ENCODE results near the gene RALGAPA1. TPM values are rescaled to one million over a fixed set of nuclear protein-coding genes. Genes with fewer than 3 reads are reported as not detected.

RALGAPA1 gene
- total and polyA plus RNA-seq, 2 experiments from 2014 or later, result 21.9 to 27.3 TPM

- no peaks in the 10 kb centered on the region for H3K36me3 ChIP-seq (ENCODE audit: insufficient read depth)
- Mint-ChIP-seq H3K4me1 (no peaks in the 10 kb centered on the region), H3K9me3 (no peaks in the 10 kb centered on the region), H3K4me3 (no peak overlapping the region), H3K27ac (no peak overlapping the region), H3K36me3 (ENCODE audit: low read depth) (no peaks in the 10 kb centered on the region; the same call in 1 of the 3 replicates), H3K27me3 (ENCODE audit: insufficient read depth, low read depth, poor library complexity) (peaks cover 3% of the 10 kb centered on the region)
- H3K9me2 ChIP-seq (ENCODE audit: insufficient read depth), result no peaks in the 10 kb centered on the region
- no peak for DNase-seq (ENCODE audit: low spot score)
- H2AFZ ChIP-seq, result no peak overlapping the region
- H3K4me1 ChIP-seq (ENCODE audit: insufficient read depth), result no peaks in the 10 kb centered on the region
- H3K4me3 ChIP-seq, result no peak overlapping the region
- H3F3A ChIP-seq (replicated peaks; ENCODE audit: low read depth), result no peaks in the 10 kb centered on the region
- H3K79me2 ChIP-seq (replicated peaks; ENCODE audit: insufficient read depth), result no peaks in the 10 kb centered on the region
- no peaks in the 10 kb centered on the region for H3K27me3 ChIP-seq (ENCODE audit: insufficient read depth)
- H3K27ac ChIP-seq (ENCODE audit: low read depth), result no peak overlapping the region
- H3K4me2 ChIP-seq, result no peak overlapping the region
- TF ChIP-seq JUNB (IDR thresholded peaks at IDR 0.05; ENCODE audit: unreplicated experiment), result no peak
- TF ChIP-seq NANOG (IDR thresholded peaks at IDR 0.05; ENCODE audit: borderline replicate concordance), result no peak
- TF ChIP-seq EZH2 (IDR thresholded peaks at IDR 0.05; ENCODE audit: low read depth, unreplicated experiment), result no peak
- no peak for TF ChIP-seq REST (IDR thresholded peaks at IDR 0.05; ENCODE audit: unreplicated experiment)
- no peak for TF ChIP-seq ZNF114 (CRISPR knock-in tag; IDR thresholded peaks at IDR 0.05)
- TF ChIP-seq CTCF (conservative IDR thresholded peaks at IDR 0.05; ENCODE audit: low read depth in 2 of 2), result no peak
- no peak for ATAC-seq
- H4K20me1 ChIP-seq (replicated peaks; ENCODE audit: insufficient read depth), result no peaks in the 10 kb centered on the region
Observed at GRCh38 chr14:35742442-35742841, 66.7 kb downstream of the RALGAPA1 start.

GRCh38 chr14:35742032-35742371 lies 67.1 kb downstream of the RALGAPA1 start:
- Mint-ChIP-seq H3K27ac (no peak overlapping the region), H3K4me1 (no peaks in the 10 kb centered on the region), H3K27me3 (ENCODE audit: insufficient read depth, low read depth, poor library complexity) (peaks cover 3% of the 10 kb centered on the region), H3K36me3 (ENCODE audit: low read depth) (no peaks in the 10 kb centered on the region; the same call in 1 of the 3 replicates), H3K9me3 (no peaks in the 10 kb centered on the region), H3K4me3 (no peak overlapping the region)
- Histone ChIP-seq H4K20me1 (replicated peaks; ENCODE audit: insufficient read depth) (no peaks in the 10 kb centered on the region), H3K27me3 (ENCODE audit: insufficient read depth) (no peaks in the 10 kb centered on the region), H3K27ac (ENCODE audit: low read depth) (no peak overlapping the region), H3F3A (replicated peaks; ENCODE audit: low read depth) (no peaks in the 10 kb centered on the region), H3K9me2 (ENCODE audit: insufficient read depth) (no peaks in the 10 kb centered on the region), H3K4me3 (no peak overlapping the region), H3K79me2 (replicated peaks; ENCODE audit: insufficient read depth) (no peaks in the 10 kb centered on the region), H3K36me3 (ENCODE audit: insufficient read depth) (no peaks in the 10 kb centered on the region), H3K4me2 (no peak overlapping the region), H2AFZ (no peak overlapping the region), H3K4me1 (ENCODE audit: insufficient read depth) (no peaks in the 10 kb centered on the region)
- TF ChIP-seq NANOG (IDR thresholded peaks at IDR 0.05; ENCODE audit: borderline replicate concordance) (no peak), CREB1 (CRISPR knock-in tag; IDR thresholded peaks at IDR 0.05; ENCODE audit: low read depth) (no peak), JUNB (IDR thresholded peaks at IDR 0.05; ENCODE audit: unreplicated experiment) (no peak), EZH2 (IDR thresholded peaks at IDR 0.05; ENCODE audit: low read depth, unreplicated experiment) (no peak), ZNF331 (CRISPR knock-in tag; IDR thresholded peaks at IDR 0.05; ENCODE audit: low read depth) (no peak), REST (IDR thresholded peaks at IDR 0.05; ENCODE audit: unreplicated experiment) (no peak), CTCF (conservative IDR thresholded peaks at IDR 0.05; ENCODE audit: low read depth in 2 of 2) (no peak)
- DNase-seq (ENCODE audit: low spot score) (no peak), ATAC-seq (no peak)

Data from GM23338 (cell line).